H1 (cell line): ENCODE data around the gene ACVR2A. TPM values are rescaled to one million over a fixed set of nuclear protein-coding genes. Genes with fewer than 3 reads are reported as not detected.

Experiments
- CTCF ChIA-PET: fragments of 300-600 bp; sonication (Branson Sonifier 250); formaldehyde crosslinking; loops from one replicate; lab custom pipeline; 2021; ENCODE audit not compliant: partially characterized antibody; lab: Charles Lee
- POLR2A ChIA-PET: fragments of 300-600 bp; sonication (Branson Sonifier 250); formaldehyde crosslinking; loops from one replicate; lab custom pipeline; 2021; ENCODE audit warnings: inconsistent platforms; ENCODE audit not compliant: partially characterized antibody; lab: Charles Lee
- DNase-seq, 2 experiments: peaks; one replicate each; pipeline versions ENCODE4 v3.0.0 to v3.0.0-alpha.2; 2010 to 2022; ENCODE audit warnings: low spot score in 2 of 2, low read depth in 1 of 2, mixed read lengths in 1 of 2
- FAIRE-seq: peaks from 2 replicates; lab custom pipeline; 2011; peaks lifted over from hg19 to GRCh38; lab: Jason Lieb, UNC
- H2AFZ ChIP-seq: 2 replicates; pipeline ENCODE4 v1.8.1; 2012; ENCODE audit warnings: low read length, inconsistent platforms
- H2AK5ac ChIP-seq: 2 replicates; pipeline ENCODE4 v1.6.1; 2013; ENCODE audit warnings: low read depth, low read length
- H2BK120ac ChIP-seq: replicated peaks from 2 replicates; pipeline ENCODE3; 2013; ENCODE audit warnings: low read depth, low read length, inconsistent platforms
- H2BK12ac ChIP-seq: 2 replicates; pipeline ENCODE4 v1.6.1; 2013; ENCODE audit warnings: low read depth, low read length
- H2BK15ac ChIP-seq: 2 replicates; pipeline ENCODE4 v1.6.1; 2013; ENCODE audit warnings: low read length
- H2BK20ac ChIP-seq: 2 replicates; pipeline ENCODE4 v1.6.1; 2013; ENCODE audit warnings: low read length
- H2BK5ac ChIP-seq: 2 replicates; pipeline ENCODE4 v1.6.1; 2013; ENCODE audit warnings: low read depth, low read length
- H3K14ac ChIP-seq: 2 replicates; pipeline ENCODE4 v1.6.1; 2013; ENCODE audit warnings: inconsistent platforms; ENCODE audit not compliant: insufficient read length
- H3K18ac ChIP-seq: 2 replicates; pipeline ENCODE4 v1.6.1; 2013; ENCODE audit warnings: low read length; ENCODE audit errors: extremely low read depth
- H3K23ac ChIP-seq: 2 replicates; pipeline ENCODE4 v1.6.1; 2013; ENCODE audit warnings: inconsistent platforms; ENCODE audit not compliant: insufficient read length
- H3K23me2 ChIP-seq: 2 replicates; pipeline ENCODE4 v1.6.1; 2013; ENCODE audit warnings: low read depth, low read length
- H3K27ac ChIP-seq: 2 replicates; pipeline ENCODE4 v1.6.1; 2011; ENCODE audit warnings: low read depth, low read length, inconsistent platforms
- H3K27me3 ChIP-seq, 4 experiments: replicated peaks in 1 of 4; 1 replicate in 1 of 4; 2 replicates in 3 of 4; pipeline versions ENCODE4 v1.6.1 to v1.8.1; 2011 to 2013; ENCODE audit warnings: low read length in 3 of 4, mild to moderate bottlenecking in 3 of 4, inconsistent platforms in 2 of 4, mixed read lengths in 2 of 4, moderate library complexity in 1 of 4; ENCODE audit not compliant: control insufficient read depth in 3 of 4, insufficient read depth in 3 of 4; ENCODE audit errors: extremely low read depth in 1 of 4
- H3K36me3 ChIP-seq, 4 experiments: 2 replicates each; pipeline versions ENCODE4 v1.6.1 to v1.8.1; 2011 to 2013; ENCODE audit warnings: mild to moderate bottlenecking in 4 of 4, low read length in 3 of 4, moderate library complexity in 2 of 4, control low read depth in 1 of 4, inconsistent platforms in 1 of 4; ENCODE audit not compliant: insufficient read depth in 4 of 4, control insufficient read depth in 2 of 4
- H3K4ac ChIP-seq: replicated peaks from 2 replicates; pipeline ENCODE3; 2013; ENCODE audit warnings: low read length, low read depth, mixed read lengths, inconsistent platforms; ENCODE audit not compliant: insufficient read length
- H3K4me1 ChIP-seq, 4 experiments: replicated peaks in 1 of 4; 1 replicate in 1 of 4; 2 replicates in 3 of 4; pipeline versions ENCODE4 v1.6.1 to v1.8.1; 2011 to 2013; ENCODE audit warnings: low read length in 3 of 4, inconsistent platforms in 2 of 4, mixed read lengths in 1 of 4; ENCODE audit not compliant: insufficient read depth in 4 of 4, control insufficient read depth in 3 of 4
- H3K4me2 ChIP-seq, 2 experiments: 2 replicates each; pipeline versions ENCODE4 v1.6.1 to v1.8.1; 2011 to 2013; ENCODE audit warnings: low read depth in 2 of 2, low read length in 2 of 2, control low read depth in 1 of 2, inconsistent platforms in 1 of 2, mild to moderate bottlenecking in 1 of 2; ENCODE audit not compliant: insufficient read depth in 1 of 2
- H3K4me3 ChIP-seq, 4 experiments: fragments of 200-600, 300-600 bp in 1 of 4; sonication (generic), shearing (Covaris generic), sonication (Bioruptor Twin) in 1 of 4; 2 replicates each; pipeline versions ENCODE4 v1.5.1 to v1.8.1; 2011 to 2016; ENCODE audit warnings: low read length in 4 of 4, low read depth in 3 of 4, control low read depth in 2 of 4, inconsistent platforms in 2 of 4, mild to moderate bottlenecking in 2 of 4, mixed read lengths in 1 of 4, moderate library complexity in 1 of 4; ENCODE audit not compliant: insufficient read depth in 2 of 4; ENCODE audit errors: extremely low read depth in 1 of 4
- H3K56ac ChIP-seq: replicated peaks from 2 replicates; pipeline ENCODE3; 2013; ENCODE audit warnings: low read depth, mild to moderate bottlenecking, mixed read lengths, low read length, inconsistent platforms; ENCODE audit not compliant: insufficient read length
- H3K79me1 ChIP-seq: 2 replicates; pipeline ENCODE4 v1.6.1; 2013; ENCODE audit warnings: low read depth, low read length, control low read depth
- H3K79me2 ChIP-seq, 2 experiments: 2 replicates each; pipeline versions ENCODE4 v1.6.1 to v1.8.1; 2012 to 2013; ENCODE audit warnings: low read length in 2 of 2, mild to moderate bottlenecking in 2 of 2, inconsistent platforms in 1 of 2; ENCODE audit not compliant: insufficient read depth in 2 of 2, control insufficient read depth in 1 of 2
- H3K9ac ChIP-seq, 4 experiments: replicated peaks in 1 of 4; 1 replicate in 1 of 4; 2 replicates in 3 of 4; pipeline versions ENCODE4 v1.6.1 to v1.8.1; 2011 to 2013; ENCODE audit warnings: low read depth in 3 of 4, low read length in 3 of 4, control low read depth in 2 of 4, mild to moderate bottlenecking in 2 of 4, moderate library complexity in 2 of 4, inconsistent platforms in 1 of 4; ENCODE audit errors: extremely low read depth in 1 of 4
- H3K9me3 ChIP-seq, 2 experiments: 2 replicates each; pipeline versions ENCODE4 v1.6.1 to v1.8.1; 2012 to 2013; ENCODE audit warnings: mild to moderate bottlenecking in 2 of 2, moderate library complexity in 2 of 2, control low read depth in 1 of 2, inconsistent platforms in 1 of 2, low read depth in 1 of 2, low read length in 1 of 2, mixed read lengths in 1 of 2; ENCODE audit not compliant: insufficient read depth in 2 of 2
- H4K20me1 ChIP-seq, 2 experiments: replicated peaks in 1 of 2; 2 replicates each; pipeline versions ENCODE3 to v1.8.1; 2011 to 2013; ENCODE audit warnings: inconsistent platforms in 2 of 2, low read length in 2 of 2, mild to moderate bottlenecking in 1 of 2; ENCODE audit not compliant: insufficient read depth in 2 of 2, control insufficient read depth in 1 of 2
- H4K5ac ChIP-seq: 2 replicates; pipeline ENCODE4 v1.6.1; 2013; ENCODE audit warnings: low read length, low read depth, mixed read lengths, inconsistent platforms; ENCODE audit not compliant: insufficient read length
- H4K8ac ChIP-seq: 2 replicates; pipeline ENCODE4 v1.8.0; 2013; ENCODE audit warnings: mild to moderate bottlenecking, moderate library complexity, low read length, inconsistent platforms; ENCODE audit not compliant: insufficient read depth; ENCODE audit errors: extremely low read depth
- H4K91ac ChIP-seq: replicated peaks from 2 replicates; pipeline ENCODE3; 2013; ENCODE audit warnings: low read length, mixed read lengths, inconsistent platforms; ENCODE audit not compliant: insufficient read length
- EGR1 ChIP-seq: IDR thresholded peaks from 2 replicates; pipeline ENCODE4 v1.6.1; 2011; ENCODE audit warnings: low read depth, low read length, borderline replicate concordance
- POLR2A ChIP-seq, 2 experiments: IDR thresholded peaks; 1 replicate in 1 of 2; 2 replicates in 1 of 2; pipeline ENCODE4 v1.6.1; 2011; ENCODE audit warnings: low read depth in 2 of 2, low read length in 2 of 2, mild to moderate bottlenecking in 2 of 2; ENCODE audit errors: control extremely low read depth in 1 of 2
- POLR2AphosphoS5 ChIP-seq: IDR thresholded peaks from 2 replicates; pipeline ENCODE4 v1.6.1; 2011; ENCODE audit warnings: low read depth, low read length
- polyA plus RNA-seq, 7 experiments: library from polyadenylated mRNA; depleted of rRNA in 3 of 7; stranded (reverse) in 5 of 7; unstranded in 2 of 7; fragments of >200 nt in 5 of 7; fragments of 200-250 nt in 2 of 7; gene quantifications; 1 replicate in 5 of 7; 2 replicates in 1 of 7; 4 replicates in 1 of 7; pipeline versions ENCODE4 v1.2.1 to v1.2.3, GENCODE V29; 2011 to 2013; ENCODE audit warnings: missing spikeins in 2 of 7, mixed read lengths in 2 of 7
- total RNA-seq: library from RNA; stranded (reverse); fragmentation: NEBNext Ultra II Directional; extraction: Animal tissue kit (Norgen Biotek cat#: 25700); gene quantifications from 2 replicates; pipeline ENCODE4 v1.2.1, GENCODE V29; 2021
- TF ChIP-seq, protein P1 (sequence below), 3 experiments: IDR thresholded peaks; 1 replicate in 2 of 3; 2 replicates in 1 of 3; pipeline versions ENCODE4 v1.5.1 to v1.6.1; 2011; ENCODE audit warnings: low read length in 3 of 3, mild to moderate bottlenecking in 3 of 3, inconsistent platforms in 2 of 3, low read depth in 1 of 3, moderate library complexity in 1 of 3; ENCODE audit not compliant: insufficient read depth in 1 of 3; ENCODE audit errors: control extremely low read depth in 1 of 3

ACVR2A gene
- total and polyA plus RNA-seq, 2 of the 8 experiments (the other 6 are each of a cell fraction or from before 2014, with no cell fraction given) = 3.4 to 18.1 TPM

DNA sequence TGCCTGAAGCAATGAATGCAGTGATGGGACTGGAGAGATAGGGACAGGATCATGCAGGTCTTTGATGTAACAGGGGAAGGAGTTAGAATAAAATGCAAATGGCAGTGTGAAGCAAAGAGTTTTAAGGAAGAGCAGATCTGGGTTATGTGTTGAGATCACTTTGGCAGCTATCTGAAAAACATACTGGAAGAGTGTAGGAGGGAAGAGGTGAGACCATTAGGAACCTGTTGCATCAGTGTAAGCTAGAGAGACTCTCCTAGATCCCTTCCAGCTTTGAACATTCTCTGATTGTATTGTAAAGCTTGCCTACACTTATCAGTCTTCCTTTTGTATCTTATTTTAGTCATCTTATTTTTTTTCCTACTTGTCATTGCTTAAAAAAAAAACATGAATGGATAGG is 10.5 kb downstream of the ACVR2A start:
- no peak overlapping the region for H2BK15ac ChIP-seq
- no peak overlapping the region for H3K4me2 ChIP-seq
- peaks cover 0 to 95% of the 10 kb centered on the region in 2 experiments; a peak in 3 of 4 replicates for H3K79me2 ChIP-seq
- H2BK20ac ChIP-seq = no peak overlapping the region
- no peak overlapping the region for H4K8ac ChIP-seq
- no peak overlapping the region for H3K56ac ChIP-seq
- H3K4me1 ChIP-seq = peaks cover 0 to 8% (median 6%) of the 10 kb centered on the region in 4 experiments; a peak in 4 of 7 replicates
- no peak overlapping the region for H4K5ac ChIP-seq
- peaks cover 2% of the 10 kb centered on the region; the same call in 1 of the 2 replicates for H3K79me1 ChIP-seq
- H2BK120ac ChIP-seq = no peak overlapping the region
- TF ChIP-seq POLR2A (IDR thresholded peaks at IDR 0.05; ENCODE audit: control extremely low read depth in 1 of 2, low read depth in 2 of 2, low read length in 2 of 2) (no peak), POLR2AphosphoS5 (no peak), EGR1 (no peak)
- TF ChIP-seq, protein P1, sequence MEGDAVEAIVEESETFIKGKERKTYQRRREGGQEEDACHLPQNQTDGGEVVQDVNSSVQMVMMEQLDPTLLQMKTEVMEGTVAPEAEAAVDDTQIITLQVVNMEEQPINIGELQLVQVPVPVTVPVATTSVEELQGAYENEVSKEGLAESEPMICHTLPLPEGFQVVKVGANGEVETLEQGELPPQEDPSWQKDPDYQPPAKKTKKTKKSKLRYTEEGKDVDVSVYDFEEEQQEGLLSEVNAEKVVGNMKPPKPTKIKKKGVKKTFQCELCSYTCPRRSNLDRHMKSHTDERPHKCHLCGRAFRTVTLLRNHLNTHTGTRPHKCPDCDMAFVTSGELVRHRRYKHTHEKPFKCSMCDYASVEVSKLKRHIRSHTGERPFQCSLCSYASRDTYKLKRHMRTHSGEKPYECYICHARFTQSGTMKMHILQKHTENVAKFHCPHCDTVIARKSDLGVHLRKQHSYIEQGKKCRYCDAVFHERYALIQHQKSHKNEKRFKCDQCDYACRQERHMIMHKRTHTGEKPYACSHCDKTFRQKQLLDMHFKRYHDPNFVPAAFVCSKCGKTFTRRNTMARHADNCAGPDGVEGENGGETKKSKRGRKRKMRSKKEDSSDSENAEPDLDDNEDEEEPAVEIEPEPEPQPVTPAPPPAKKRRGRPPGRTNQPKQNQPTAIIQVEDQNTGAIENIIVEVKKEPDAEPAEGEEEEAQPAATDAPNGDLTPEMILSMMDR (IDR thresholded peaks at IDR 0.05; ENCODE audit: control extremely low read depth in 1 of 3, insufficient read depth in 1 of 3, low read depth in 1 of 3, low read length in 3 of 3) = no peak
- H3K9me3 ChIP-seq = no peaks in the 10 kb centered on the region
- H3K4me3 ChIP-seq = no peak overlapping the region
- FAIRE-seq (no peak), DNase-seq (no peak)
- no peak overlapping the region for H2BK5ac ChIP-seq
- no peaks in the 10 kb centered on the region for H3K36me3 ChIP-seq
- H4K20me1 ChIP-seq = no peaks in the 10 kb centered on the region
- ChIA-PET CTCF (interaction anchor here (0.8 to 1.0 kb wide), 2 partner anchors 12 to 56 kb away, joined by 3 read pairs; no protein-coding TSS in a partner anchor), POLR2A (interaction anchor here (3.4 kb wide), 1 partner anchor 11 kb away, joined by 13 read pairs; the partner anchor contains the start of gene ACVR2A)
- H3K23me2 ChIP-seq = no peaks in the 10 kb centered on the region
- no peak overlapping the region for H3K4ac ChIP-seq
- H3K27me3 ChIP-seq = no peaks in the 10 kb centered on the region
- H4K91ac ChIP-seq = no peak overlapping the region
- no peak overlapping the region for H3K9ac ChIP-seq
- H2AFZ ChIP-seq = no peak overlapping the region
- no peak overlapping the region for H3K27ac ChIP-seq
- H2AK5ac ChIP-seq = no peak overlapping the region
- H3K23ac ChIP-seq = no peak overlapping the region
- H2BK12ac ChIP-seq = no peak overlapping the region
- H3K14ac ChIP-seq = no peak overlapping the region
- no peak overlapping the region for H3K18ac ChIP-seq
